GM21515 (cell line): ENCODE measurements around the gene GOLPH3.
A peak's percentile ranks its signal among the peaks of the same experiment; 100 is the strongest.
"Not testable (repeated sequence)": the region's sequence is repeated elsewhere in the genome, so short reads cannot be mapped to it uniquely, and the experiment has no call there.

Experiments
- ATAC-seq: cut with Tn5 transposase; IDR thresholded peaks from one replicate; pipeline ENCODE4 v1.9.1; 2021; ENCODE audit not compliant: unreplicated experiment

GOLPH3 gene

GRCh38 chr5:32100691-32101302 is 73.3 kb downstream of the GOLPH3 start:
- ATAC-seq, result no peak

- no peak for ATAC-seq
These were observed 73.9 kb downstream of the GOLPH3 start for GRCh38 chr5:32100230-32100629.

DNA sequence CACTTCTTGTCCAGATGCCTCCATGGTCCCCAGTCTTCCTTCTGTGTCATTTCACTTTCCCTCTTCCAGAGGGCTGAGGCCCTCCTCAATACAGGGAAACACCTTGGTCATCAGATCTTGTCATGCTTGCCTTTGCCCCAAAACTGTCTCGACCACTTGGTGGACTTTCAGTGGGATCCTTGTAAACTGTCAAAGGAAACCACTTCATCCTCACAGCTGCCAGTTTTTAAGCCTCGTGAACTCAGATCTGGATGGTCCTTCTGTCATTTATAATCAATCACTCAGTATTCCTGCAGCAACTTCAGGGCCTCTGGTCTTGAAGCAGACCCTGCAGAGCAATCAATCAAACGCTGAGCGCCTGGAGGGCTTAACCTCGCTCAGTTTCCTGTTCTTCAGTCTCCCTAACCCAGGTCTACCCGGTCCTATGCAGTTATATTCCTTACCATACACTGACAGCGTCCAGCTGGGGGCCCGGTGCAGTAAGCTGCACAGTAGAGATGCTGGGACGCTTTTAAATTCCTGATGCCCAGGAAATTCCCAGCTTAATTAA is 74.6 kb downstream of the GOLPH3 start:
- ATAC-seq, result no peak

DNA sequence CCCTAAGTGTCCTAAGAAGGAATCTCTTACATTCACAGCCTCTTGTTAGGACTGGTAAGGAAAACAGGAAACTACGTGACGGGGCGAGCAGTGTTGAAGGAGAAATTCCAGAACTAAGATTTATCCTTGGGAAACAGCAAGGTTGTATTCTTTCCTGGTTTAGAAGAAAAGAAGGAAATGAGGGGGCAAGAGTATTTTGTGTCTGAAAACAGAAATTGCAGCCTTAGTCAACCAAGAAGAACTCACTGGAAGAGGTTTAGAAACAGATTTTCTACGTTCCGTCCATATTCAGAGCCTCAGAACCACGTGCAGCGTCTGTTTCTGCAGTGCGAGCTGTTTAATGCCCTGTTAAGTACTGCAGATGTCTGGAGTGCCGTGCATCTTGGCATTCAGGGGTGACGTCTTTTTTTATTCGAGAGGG is 75.2 kb downstream of the GOLPH3 start:
- ATAC-seq, result no peak

GRCh38 chr5:32098291-32098690 is 75.8 kb downstream of the GOLPH3 start:
- no peak for ATAC-seq

GRCh38 chr5:32096891-32097595 is 77.1 kb downstream of the GOLPH3 start:
- no peak for ATAC-seq

DNA sequence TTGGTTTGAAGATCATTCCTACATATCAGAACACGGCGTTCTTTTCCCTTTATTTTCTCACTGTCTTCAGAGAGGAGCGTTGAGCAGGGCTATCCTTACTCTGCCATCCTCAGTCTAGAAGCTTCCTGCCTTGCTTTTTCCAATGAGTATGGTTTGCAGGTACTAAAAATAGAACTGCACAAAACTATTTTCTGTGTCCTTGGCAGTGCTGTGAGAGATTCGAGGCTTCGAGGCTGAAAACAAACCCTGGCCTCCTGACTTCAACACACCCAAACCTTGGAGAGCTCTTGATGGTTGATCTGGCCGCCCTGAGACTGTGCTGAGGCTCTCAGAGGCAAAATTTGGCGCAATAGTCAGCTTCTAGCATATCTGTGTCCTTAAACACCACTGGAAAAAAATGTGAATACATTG is 78.9 kb downstream of the GOLPH3 start:
- no peak for ATAC-seq

GRCh38 chr5:32094691-32095090 is 79.4 kb downstream of the GOLPH3 start:
- no peak for ATAC-seq

- peak; percentile 93 for ATAC-seq
These were observed 80.9 kb downstream of the GOLPH3 start for GRCh38 chr5:32092938-32093812.

DNA sequence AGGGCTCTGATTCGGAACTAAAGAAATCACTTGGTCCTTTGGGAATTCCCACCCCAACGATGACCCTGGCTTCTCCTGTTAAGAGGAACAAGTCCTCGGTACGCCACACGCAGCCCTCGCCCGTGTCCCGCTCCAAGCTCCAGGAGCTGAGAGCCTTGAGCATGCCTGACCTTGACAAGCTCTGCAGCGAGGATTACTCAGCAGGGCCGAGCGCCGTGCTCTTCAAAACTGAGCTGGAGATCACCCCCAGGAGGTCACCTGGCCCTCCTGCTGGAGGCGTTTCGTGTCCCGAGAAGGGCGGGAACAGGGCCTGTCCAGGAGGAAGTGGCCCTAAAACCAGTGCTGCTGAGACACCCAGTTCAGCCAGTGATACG is 83.4 kb downstream of the GOLPH3 start:
- ATAC-seq, result no peak

GRCh38 chr5:32090026-32090754 is 83.9 kb downstream of the GOLPH3 start:
- ATAC-seq, result no peak

DNA sequence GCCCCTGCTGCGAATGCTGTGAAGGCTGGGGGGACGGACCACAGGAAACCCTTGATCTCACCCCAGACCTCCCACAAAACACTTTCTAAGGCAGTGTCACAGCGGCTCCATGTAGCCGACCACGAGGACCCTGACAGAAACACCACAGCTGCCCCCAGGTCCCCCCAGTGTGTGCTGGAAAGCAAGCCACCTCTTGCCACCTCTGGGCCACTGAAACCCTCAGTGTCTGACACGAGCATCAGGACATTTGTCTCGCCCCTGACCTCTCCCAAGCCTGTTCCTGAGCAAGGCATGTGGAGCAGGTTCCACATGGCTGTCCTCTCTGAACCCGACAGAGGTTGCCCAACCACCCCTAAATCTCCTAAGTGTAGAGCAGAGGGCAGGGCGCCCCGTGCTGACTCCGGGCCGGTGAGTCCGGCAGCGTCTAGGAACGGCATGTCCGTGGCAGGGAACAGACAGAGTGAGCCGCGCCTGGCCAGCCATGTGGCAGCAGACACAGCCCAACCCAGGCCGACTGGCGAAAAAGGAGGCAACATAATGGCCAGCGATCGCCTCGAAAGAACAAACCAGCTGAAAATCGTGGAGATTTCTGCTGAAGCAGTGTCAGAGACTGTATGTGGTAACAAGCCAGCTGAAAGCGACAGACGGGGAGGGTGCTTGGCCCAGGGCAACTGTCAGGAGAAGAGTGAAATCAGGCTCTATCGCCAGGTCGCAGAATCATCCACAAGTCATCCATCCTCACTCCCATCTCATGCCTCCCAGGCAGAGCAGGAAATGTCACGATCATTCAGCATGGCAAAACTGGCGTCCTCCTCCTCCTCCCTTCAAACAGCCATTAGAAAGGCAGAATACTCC is 84.7 kb downstream of the GOLPH3 start:
- no peak for ATAC-seq

- ATAC-seq, result no peak
These were observed 85.9 kb downstream of the GOLPH3 start for GRCh38 chr5:32088214-32088613.

DNA sequence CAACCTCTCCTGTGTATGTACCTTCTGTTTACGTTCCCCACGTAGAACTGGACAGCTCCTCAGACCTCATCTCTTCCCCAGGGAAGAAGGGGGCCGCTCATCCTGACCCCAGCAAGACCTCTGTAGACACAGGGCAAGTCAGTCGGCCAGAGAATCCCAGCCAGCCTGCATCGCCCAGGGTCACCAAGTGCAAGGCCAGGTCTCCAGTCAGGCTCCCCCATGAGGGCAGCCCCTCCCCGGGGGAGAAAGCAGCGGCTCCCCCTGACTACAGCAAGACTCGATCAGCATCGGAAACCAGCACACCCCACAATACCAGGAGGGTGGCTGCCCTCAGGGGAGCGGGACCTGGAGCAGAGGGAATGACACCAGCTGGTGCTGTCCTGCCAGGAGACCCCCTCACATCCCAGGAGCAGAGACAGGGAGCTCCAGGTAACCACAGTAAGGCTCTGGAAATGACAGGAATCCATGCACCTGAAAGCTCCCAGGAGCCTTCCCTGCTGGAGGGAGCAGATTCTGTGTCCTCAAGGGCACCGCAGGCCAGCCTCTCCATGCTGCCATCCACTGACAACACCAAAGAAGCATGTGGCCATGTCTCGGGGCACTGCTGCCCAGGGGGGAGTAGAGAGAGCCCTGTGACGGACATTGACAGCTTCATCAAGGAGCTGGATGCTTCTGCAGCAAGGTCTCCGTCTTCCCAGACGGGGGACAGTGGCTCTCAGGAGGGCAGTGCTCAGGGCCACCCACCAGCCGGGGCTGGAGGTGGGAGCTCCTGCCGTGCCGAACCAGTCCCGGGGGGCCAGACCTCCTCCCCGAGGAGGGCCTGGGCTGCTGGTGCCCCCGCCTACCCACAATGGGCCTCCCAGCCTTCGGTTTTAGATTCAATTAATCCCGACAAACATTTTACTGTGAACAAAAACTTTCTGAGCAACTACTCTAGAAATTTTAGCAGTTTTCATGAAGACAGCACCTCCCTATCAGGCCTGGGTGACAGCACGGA is 86.7 kb downstream of the GOLPH3 start:
- ATAC-seq, result no peak

DNA sequence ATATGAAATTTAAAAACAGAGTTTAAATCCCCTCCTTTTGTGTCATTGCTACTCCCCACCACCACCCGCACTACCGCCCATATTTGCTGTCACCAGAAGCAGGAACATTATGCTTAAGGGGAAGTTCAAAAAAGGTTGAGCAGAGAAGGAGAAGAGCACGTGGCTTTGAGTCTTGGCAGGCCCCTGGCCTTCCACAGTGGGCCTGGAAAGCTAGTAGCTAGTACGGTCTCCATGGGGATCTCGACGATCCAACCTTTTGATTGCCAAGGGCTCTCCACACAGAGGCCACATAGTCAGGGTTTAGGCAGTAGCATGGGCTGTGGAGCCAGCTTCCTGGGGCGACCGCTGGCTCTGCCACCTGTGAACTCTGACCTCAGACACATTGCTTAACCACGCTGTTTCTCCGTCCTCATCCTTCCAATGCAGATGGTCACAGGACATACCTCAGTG is 90.1 kb downstream of the GOLPH3 start:
- ATAC-seq, result no peak

- no peak for ATAC-seq
These were observed 91.4 kb downstream of the GOLPH3 start for GRCh38 chr5:32082701-32083100.

GRCh38 chr5:32080565-32080964 is 93.6 kb downstream of the GOLPH3 start:
- not testable (repeated sequence) for ATAC-seq

DNA sequence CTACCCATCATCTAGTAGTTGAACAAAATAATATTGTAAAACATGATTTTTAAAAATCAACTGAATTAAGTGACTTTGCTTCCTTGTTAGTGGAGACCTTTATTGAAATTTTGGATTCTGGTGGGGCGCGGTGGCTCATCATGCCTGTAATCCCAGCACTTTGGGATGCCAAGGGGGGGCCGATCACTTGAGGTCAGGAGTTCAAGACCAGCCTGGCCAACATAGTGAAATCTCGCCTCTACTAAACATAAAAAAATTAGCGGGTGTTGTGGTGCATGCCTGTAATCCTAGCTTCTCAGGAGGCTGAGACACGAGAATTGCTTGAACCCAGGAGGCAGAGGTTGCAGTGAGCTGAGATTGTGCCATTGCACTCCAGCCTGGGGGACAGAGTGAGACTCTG is 95.3 kb downstream of the GOLPH3 start:
- ATAC-seq, result not testable (repeated sequence)
